GM23338 (cell line): ENCODE results near the gene YWHAB. TPM values are rescaled to one million over a fixed set of nuclear protein-coding genes. Genes with fewer than 3 reads are reported as not detected.

Source experiments
- ATAC-seq: fragments of 200-7000 bp; cut with Tn5 transposase; 3 replicates; pipeline ENCODE4 v1.9.1; 2020
- DNase-seq: peaks from one replicate; pipeline ENCODE4 v3.0.0-alpha.2; 2015; ENCODE audit warnings: low spot score
- H2AFZ ChIP-seq: fragments of 200-600 bp; sonication (generic); 2 replicates; pipeline ENCODE4 v1.8.0; 2016; ENCODE audit warnings: antibody characterized with exemption, mild to moderate bottlenecking, moderate library complexity
- H3F3A ChIP-seq: fragments of 200-600 bp; sonication (generic); replicated peaks from 2 replicates; pipeline ENCODE4 v1.8.0; 2017; ENCODE audit warnings: antibody characterized with exemption, mixed run types, low read depth
- H3K27ac ChIP-seq: fragments of 200-600 bp; sonication (generic); 2 replicates; pipeline ENCODE4 v1.6.1; 2016; ENCODE audit warnings: low read depth
- H3K27me3 ChIP-seq: fragments of 200-600 bp; sonication (generic); 2 replicates; pipeline ENCODE4 v1.8.0; 2016; ENCODE audit warnings: mild to moderate bottlenecking, mixed run types, moderate library complexity; ENCODE audit not compliant: insufficient read depth
- H3K36me3 ChIP-seq: fragments of 200-600 bp; sonication (generic); 2 replicates; pipeline ENCODE4 v1.8.0; 2016; ENCODE audit warnings: mild to moderate bottlenecking; ENCODE audit not compliant: insufficient read depth
- H3K4me1 ChIP-seq: fragments of 200-600 bp; sonication (generic); 2 replicates; pipeline ENCODE4 v1.8.0; 2016; ENCODE audit warnings: mild to moderate bottlenecking, moderate library complexity; ENCODE audit not compliant: insufficient read depth
- H3K4me2 ChIP-seq: fragments of 200-600 bp; sonication (generic); 2 replicates; pipeline ENCODE4 v1.7.1; 2017; ENCODE audit warnings: mixed run types
- H3K4me3 ChIP-seq: fragments of 200-600 bp; sonication (generic); 2 replicates; pipeline ENCODE4 v1.6.1; 2016; ENCODE audit warnings: mixed run types
- H3K79me2 ChIP-seq: fragments of 200-600 bp; sonication (generic); replicated peaks from 2 replicates; pipeline ENCODE4 v1.8.0; 2017; ENCODE audit warnings: mild to moderate bottlenecking; ENCODE audit not compliant: insufficient read depth
- H3K9me2 ChIP-seq: fragments of 200-600 bp; sonication (generic); 2 replicates; pipeline ENCODE4 v1.8.0; 2017; ENCODE audit not compliant: insufficient read depth
- H4K20me1 ChIP-seq: fragments of 200-600 bp; sonication (generic); replicated peaks from 2 replicates; pipeline ENCODE4 v1.8.0; 2017; ENCODE audit warnings: mild to moderate bottlenecking; ENCODE audit not compliant: insufficient read depth
- H3K27ac Mint-ChIP-seq: 2 replicates; pipeline ENCODE4 v1.8.0; 2020; ENCODE audit warnings: inconsistent platforms, mild to moderate bottlenecking, moderate library complexity, mixed read lengths
- H3K27me3 Mint-ChIP-seq: 3 replicates; pipeline ENCODE4 v1.8.0; 2022; ENCODE audit warnings: low read depth, mild to moderate bottlenecking, moderate library complexity, mixed read lengths, inconsistent platforms; ENCODE audit not compliant: insufficient read depth, poor library complexity
- H3K36me3 Mint-ChIP-seq: 3 replicates; pipeline ENCODE4 v1.8.0; 2021; ENCODE audit warnings: low read depth, mild to moderate bottlenecking, inconsistent platforms, moderate library complexity, mixed read lengths
- H3K4me1 Mint-ChIP-seq: 3 replicates; pipeline ENCODE4 v1.8.0; 2020; ENCODE audit warnings: mild to moderate bottlenecking, inconsistent platforms, mixed read lengths
- H3K4me3 Mint-ChIP-seq: 3 replicates; pipeline ENCODE4 v1.8.0; 2021; ENCODE audit warnings: moderate library complexity, mild to moderate bottlenecking, inconsistent platforms, mixed read lengths
- H3K9me3 Mint-ChIP-seq: 3 replicates; pipeline ENCODE4 v1.8.0; 2020; ENCODE audit warnings: moderate library complexity, mild to moderate bottlenecking, inconsistent platforms, mixed read lengths
- CREB1 ChIP-seq: fragments of 250-450 bp; sonication (Bioruptor Pico); IDR thresholded peaks from 2 replicates; pipeline ENCODE4 v1.5.0; 2020; ENCODE audit warnings: low read depth, mild to moderate bottlenecking, moderate library complexity
- ETS1 ChIP-seq: IDR thresholded peaks from 2 replicates; pipeline ENCODE4 v1.6.1; 2016; ENCODE audit warnings: antibody characterized with exemption
- EZH2 ChIP-seq: fragments of 200-600 bp; sonication (generic); IDR thresholded peaks from one replicate; pipeline ENCODE4 v1.8.0; 2017; ENCODE audit warnings: antibody characterized with exemption, mild to moderate bottlenecking, low read depth; ENCODE audit not compliant: unreplicated experiment
- EZH2phosphoT487 ChIP-seq: fragments of 200-600 bp; sonication (generic); IDR thresholded peaks from one replicate; pipeline ENCODE4 v1.8.1; 2018; ENCODE audit warnings: antibody characterized with exemption; ENCODE audit not compliant: unreplicated experiment
- JUNB ChIP-seq: IDR thresholded peaks from one replicate; pipeline ENCODE4 v1.6.1; 2016; ENCODE audit warnings: antibody characterized with exemption; ENCODE audit not compliant: unreplicated experiment
- NANOG ChIP-seq: IDR thresholded peaks from 2 replicates; pipeline ENCODE4 v1.6.1; 2016; ENCODE audit warnings: antibody characterized with exemption, borderline replicate concordance
- REST ChIP-seq: IDR thresholded peaks from one replicate; pipeline ENCODE4 v1.6.1; 2018; ENCODE audit warnings: antibody characterized with exemption; ENCODE audit not compliant: unreplicated experiment
- STAT1 ChIP-seq: IDR thresholded peaks from one replicate; pipeline ENCODE4 v1.6.1; 2016; ENCODE audit warnings: antibody characterized with exemption; ENCODE audit not compliant: unreplicated experiment
- ZNF114 ChIP-seq: fragments of 250-450 bp; sonication (Bioruptor Pico); IDR thresholded peaks from 2 replicates; pipeline ENCODE4 v1.5.0; 2020; ENCODE audit warnings: mild to moderate bottlenecking, moderate library complexity
- ZNF331 ChIP-seq: fragments of 250-450 bp; sonication (Bioruptor Pico); IDR thresholded peaks from 2 replicates; pipeline ENCODE4 v1.5.0; 2020; ENCODE audit warnings: low read depth, mild to moderate bottlenecking, moderate library complexity
- polyA plus RNA-seq: library from polyadenylated mRNA; unstranded; fragments of >200 nt; fragmentation: Nextera tagmentation; extraction: Ambion mirVana; gene quantifications from 2 replicates; pipeline ENCODE4 v1.2.1, GENCODE V29; 2016
- total RNA-seq: library from RNA; depleted of rRNA; stranded (reverse); fragments of >200 nt; shearing (Covaris generic); gene quantifications from 2 replicates; pipeline ENCODE4 v1.2.3, GENCODE V29; 2014

YWHAB gene
- total and polyA plus RNA-seq, 2 experiments from 2014 or later, result 121 to 519 TPM

GRCh38 chr20:44866703-44867335 lies 18.7 kb upstream of the YWHAB start:
- Mint-ChIP-seq H3K36me3 (no peaks in the 10 kb centered on the region), H3K27me3 (peaks cover 4% of the 10 kb centered on the region), H3K4me1 (no peaks in the 10 kb centered on the region), H3K9me3 (no peaks in the 10 kb centered on the region), H3K27ac (no peak overlapping the region), H3K4me3 (no peak overlapping the region)
- Histone ChIP-seq H3F3A (no peaks in the 10 kb centered on the region), H3K27ac (no peak overlapping the region), H3K4me3 (no peak overlapping the region), H3K79me2 (no peaks in the 10 kb centered on the region), H3K9me2 (no peaks in the 10 kb centered on the region), H3K36me3 (no peaks in the 10 kb centered on the region), H3K27me3 (no peaks in the 10 kb centered on the region), H3K4me2 (no peak overlapping the region), H3K4me1 (no peaks in the 10 kb centered on the region), H2AFZ (no peak overlapping the region; the same call in 1 of the 2 replicates), H4K20me1 (no peaks in the 10 kb centered on the region)
- TF ChIP-seq REST, result no peak
- TF ChIP-seq ZNF114, result no peak
- TF ChIP-seq EZH2, result no peak
- no peak for TF ChIP-seq ETS1
- no peak for TF ChIP-seq CREB1 (CRISPR knock-in tag)
- TF ChIP-seq JUNB, result no peak
- no peak for TF ChIP-seq STAT1
- no peak for TF ChIP-seq NANOG
- no peak for DNase-seq
- no peak for ATAC-seq

- Histone ChIP-seq H3K27ac (no peak overlapping the region), H2AFZ (no peak overlapping the region), H3F3A (no peaks in the 10 kb centered on the region), H3K36me3 (no peaks in the 10 kb centered on the region), H3K79me2 (no peaks in the 10 kb centered on the region), H3K4me3 (no peak overlapping the region), H3K27me3 (no peaks in the 10 kb centered on the region), H3K4me1 (no peaks in the 10 kb centered on the region), H3K9me2 (no peaks in the 10 kb centered on the region), H3K4me2 (no peak overlapping the region), H4K20me1 (no peaks in the 10 kb centered on the region)
- Mint-ChIP-seq H3K9me3 (no peaks in the 10 kb centered on the region), H3K36me3 (no peaks in the 10 kb centered on the region), H3K4me3 (no peak overlapping the region), H3K4me1 (no peaks in the 10 kb centered on the region), H3K27ac (no peak overlapping the region), H3K27me3 (peaks cover 8% of the 10 kb centered on the region)
- no peak for ATAC-seq
- DNase-seq, result no peak
- no peak for TF ChIP-seq EZH2phosphoT487
- no peak for TF ChIP-seq STAT1
- no peak for TF ChIP-seq ETS1
- TF ChIP-seq ZNF331, result no peak
- no peak for TF ChIP-seq NANOG
- no peak for TF ChIP-seq CREB1 (CRISPR knock-in tag)
Measured at GRCh38 chr20:44869471-44869870, 16.0 kb upstream of the YWHAB start.
